OCI-LY3 (cell line): ENCODE data around the gene SIGLEC11.

ENCODE experiments used
- H2AFZ ChIP-seq: fragments of 200-600, 300-600 bp; shearing (Covaris generic); 2 replicates; pipeline ENCODE4 v1.6.0; 2014; ENCODE audit warnings: antibody characterized with exemption, low read depth, low read length
- H3K27ac ChIP-seq: fragments of 200-600, 300-600 bp; sonication (generic); 2 replicates; pipeline ENCODE4 v1.5.1; 2014; ENCODE audit warnings: mild to moderate bottlenecking, low read length, moderate library complexity, mixed read lengths
- H3K27me3 ChIP-seq: fragments of 200-600, 300-600 bp; sonication (generic); 2 replicates; pipeline ENCODE4 v1.6.1; 2014; ENCODE audit warnings: low read depth, low read length, mixed read lengths
- H3K36me3 ChIP-seq: fragments of 200-600, 300-600 bp; sonication (generic); replicated peaks from 2 replicates; pipeline ENCODE3; 2014; ENCODE audit warnings: low read depth, low read length, mixed read lengths
- H3K4me1 ChIP-seq: fragments of 300-600, 200-600 bp; sonication (generic); 2 replicates; pipeline ENCODE4 v1.6.1; 2014; ENCODE audit warnings: low read length, mixed read lengths
- H3K4me2 ChIP-seq: fragments of 200-600, 300-600 bp; sonication (generic); 2 replicates; pipeline ENCODE4 v1.6.1; 2014; ENCODE audit warnings: low read length, mixed read lengths
- H3K4me3 ChIP-seq: fragments of 300-600, 200-600 bp; sonication (generic); 2 replicates; pipeline ENCODE4 v1.5.1; 2014; ENCODE audit warnings: antibody characterized with exemption, mild to moderate bottlenecking, low read length, moderate library complexity
- H3K79me2 ChIP-seq: fragments of 300-600, 200-600 bp; shearing (Covaris generic); 2 replicates; pipeline ENCODE4 v1.6.1; 2014; ENCODE audit warnings: mild to moderate bottlenecking, low read length, mixed read lengths
- H3K9ac ChIP-seq: fragments of 300-600, 200-600 bp; shearing (Covaris generic); 2 replicates; pipeline ENCODE4 v1.6.0; 2014; ENCODE audit warnings: mild to moderate bottlenecking, low read length, moderate library complexity
- H3K9me3 ChIP-seq: fragments of 200-600, 300-600 bp; shearing (Covaris generic); 2 replicates; pipeline ENCODE4 v1.6.1; 2014; ENCODE audit warnings: low read length, mixed read lengths; ENCODE audit not compliant: insufficient read depth
- H4K20me1 ChIP-seq: fragments of 200-600, 300-600 bp; sonication (generic); 2 replicates; pipeline ENCODE4 v1.6.1; 2016; ENCODE audit warnings: low read length, mixed read lengths; ENCODE audit not compliant: insufficient read depth
- EZH2phosphoT487 ChIP-seq: fragments of 200-600 bp; shearing (Covaris generic); IDR thresholded peaks from 2 replicates; pipeline ENCODE4 v1.6.1; 2018; ENCODE audit warnings: antibody characterized with exemption, mixed run types, low read depth
- TF ChIP-seq, protein P1 (sequence below): fragments of 200-600, 300-600 bp; sonication (generic); IDR thresholded peaks from 2 replicates; pipeline ENCODE4 v1.5.1; 2014; ENCODE audit warnings: antibody characterized with exemption, low read length, low read depth

SIGLEC11 gene

DNA sequence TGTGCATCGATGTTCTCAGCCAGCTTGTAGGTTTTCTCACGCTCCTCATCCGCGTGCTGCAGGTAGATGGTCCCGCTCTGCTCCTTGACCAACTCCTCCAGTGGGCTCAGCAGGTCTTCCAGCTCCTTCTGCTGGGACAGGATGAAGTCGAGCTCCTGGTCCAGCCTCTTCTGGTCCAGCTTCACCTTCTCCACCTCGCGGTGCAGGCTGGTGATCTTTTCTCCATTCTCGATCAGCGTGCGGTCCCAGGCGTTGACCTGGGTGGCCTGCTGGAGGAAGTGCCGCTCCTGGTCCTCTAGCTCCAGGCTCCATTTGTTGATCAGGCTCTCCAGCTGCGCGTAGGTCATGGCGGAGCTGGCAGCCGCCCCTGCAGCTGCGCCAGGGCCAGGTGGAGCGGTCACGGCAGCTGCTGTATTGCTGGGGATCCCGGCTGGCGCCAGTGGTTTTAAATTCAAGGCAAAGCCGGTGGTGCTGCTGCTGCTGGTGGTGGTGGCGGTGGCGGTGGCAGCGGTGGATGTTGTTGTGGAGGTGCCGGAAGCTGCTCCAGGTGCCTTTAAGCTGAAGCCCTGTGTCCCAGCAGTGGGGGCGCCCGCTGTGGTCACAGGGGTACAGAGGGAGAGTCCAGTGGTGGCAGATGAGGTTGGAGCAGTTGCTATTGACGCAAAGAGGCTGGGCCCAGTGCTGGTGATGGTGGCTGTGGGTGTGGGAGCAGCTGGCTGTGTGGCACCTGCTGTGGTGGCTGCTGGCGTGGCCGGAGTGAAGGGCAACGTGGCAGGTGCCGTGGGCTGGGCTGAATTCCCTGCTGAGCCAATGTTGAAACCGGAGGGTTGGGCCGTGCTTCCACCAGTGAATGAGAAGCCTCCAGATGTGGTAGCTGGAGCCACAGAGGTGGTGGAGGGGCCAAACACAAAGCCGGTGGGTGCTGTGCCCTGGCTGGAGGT, 52.2 kb downstream of the SIGLEC11 start:
- Histone ChIP-seq H3K4me2 (no peak overlapping the region), H3K27ac (peak overlapping the region; percentile 95), H3K36me3 (peaks cover 65% of the 10 kb centered on the region), H3K9ac (no peak overlapping the region), H4K20me1 (no peaks in the 10 kb centered on the region), H2AFZ (no peak overlapping the region), H3K4me3 (no peak overlapping the region), H3K4me1 (peaks cover 96% of the 10 kb centered on the region), H3K79me2 (peaks cover 54% of the 10 kb centered on the region), H3K9me3 (no peaks in the 10 kb centered on the region), H3K27me3 (no peaks in the 10 kb centered on the region)
- TF ChIP-seq, protein P1, sequence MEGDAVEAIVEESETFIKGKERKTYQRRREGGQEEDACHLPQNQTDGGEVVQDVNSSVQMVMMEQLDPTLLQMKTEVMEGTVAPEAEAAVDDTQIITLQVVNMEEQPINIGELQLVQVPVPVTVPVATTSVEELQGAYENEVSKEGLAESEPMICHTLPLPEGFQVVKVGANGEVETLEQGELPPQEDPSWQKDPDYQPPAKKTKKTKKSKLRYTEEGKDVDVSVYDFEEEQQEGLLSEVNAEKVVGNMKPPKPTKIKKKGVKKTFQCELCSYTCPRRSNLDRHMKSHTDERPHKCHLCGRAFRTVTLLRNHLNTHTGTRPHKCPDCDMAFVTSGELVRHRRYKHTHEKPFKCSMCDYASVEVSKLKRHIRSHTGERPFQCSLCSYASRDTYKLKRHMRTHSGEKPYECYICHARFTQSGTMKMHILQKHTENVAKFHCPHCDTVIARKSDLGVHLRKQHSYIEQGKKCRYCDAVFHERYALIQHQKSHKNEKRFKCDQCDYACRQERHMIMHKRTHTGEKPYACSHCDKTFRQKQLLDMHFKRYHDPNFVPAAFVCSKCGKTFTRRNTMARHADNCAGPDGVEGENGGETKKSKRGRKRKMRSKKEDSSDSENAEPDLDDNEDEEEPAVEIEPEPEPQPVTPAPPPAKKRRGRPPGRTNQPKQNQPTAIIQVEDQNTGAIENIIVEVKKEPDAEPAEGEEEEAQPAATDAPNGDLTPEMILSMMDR, result no peak
- TF ChIP-seq EZH2phosphoT487, result no peak

DNA sequence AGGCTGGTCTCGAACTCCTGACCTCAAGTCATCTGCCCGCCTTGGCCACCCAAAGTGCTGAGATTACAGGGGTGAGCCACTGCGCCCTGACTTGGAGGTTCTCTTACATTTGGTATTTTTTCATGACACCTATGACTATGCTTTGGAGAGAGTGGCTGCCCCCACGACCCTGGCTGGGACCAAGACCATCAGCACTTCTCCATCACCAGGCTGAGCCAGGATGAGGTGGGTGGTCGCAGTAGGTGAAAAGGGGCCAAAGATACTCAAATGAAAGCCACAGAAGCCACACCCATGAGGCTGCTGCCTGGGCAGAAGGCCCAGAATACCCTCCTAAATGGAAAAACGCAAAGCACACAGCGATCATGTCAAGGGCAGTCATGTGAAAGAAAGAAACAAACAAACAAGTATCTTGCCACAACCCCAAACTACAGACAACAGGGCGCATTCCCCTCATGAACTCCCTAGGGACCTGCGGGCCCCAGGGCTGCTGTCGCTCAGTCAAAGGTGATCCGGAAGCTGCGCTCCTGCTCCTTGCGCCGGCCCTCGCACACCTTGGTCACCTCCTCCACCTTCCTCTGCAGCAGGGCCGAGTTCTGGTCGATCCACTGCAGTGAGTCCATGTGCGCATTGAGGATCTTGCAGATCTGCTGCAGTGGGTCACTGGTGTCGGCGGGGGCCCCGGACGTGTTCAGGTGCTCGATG, 53.1 kb downstream of the SIGLEC11 start:
- H3K4me3 ChIP-seq, result no peak overlapping the region
- no peak for TF ChIP-seq EZH2phosphoT487
- TF ChIP-seq, protein P1, result no peak
- H2AFZ ChIP-seq, result no peak overlapping the region
- peaks cover 46% of the 10 kb centered on the region for H3K79me2 ChIP-seq
- H3K27ac ChIP-seq, result peak overlapping the region; percentile 23
- H4K20me1 ChIP-seq, result no peaks in the 10 kb centered on the region
- peaks cover 56% of the 10 kb centered on the region for H3K36me3 ChIP-seq
- no peak overlapping the region for H3K4me2 ChIP-seq
- no peaks in the 10 kb centered on the region for H3K27me3 ChIP-seq
- H3K9me3 ChIP-seq, result no peaks in the 10 kb centered on the region
- H3K4me1 ChIP-seq, result peaks cover 96% of the 10 kb centered on the region
- no peak overlapping the region for H3K9ac ChIP-seq

- Histone ChIP-seq H3K9ac (no peak overlapping the region), H3K36me3 (peaks cover 50% of the 10 kb centered on the region), H3K79me2 (peaks cover 39% of the 10 kb centered on the region), H4K20me1 (no peaks in the 10 kb centered on the region), H3K4me2 (peak overlapping the region; percentile 3; the same call in 1 of the 2 replicates), H3K9me3 (no peaks in the 10 kb centered on the region), H3K27me3 (no peaks in the 10 kb centered on the region), H3K4me3 (no peak overlapping the region), H2AFZ (no peak overlapping the region), H3K4me1 (peaks cover 96% of the 10 kb centered on the region), H3K27ac (peak overlapping the region; percentile 23)
- no peak for TF ChIP-seq EZH2phosphoT487
- TF ChIP-seq, protein P1, result no peak
Measured at GRCh38 chr19:49906879-49907564, 54.0 kb downstream of the SIGLEC11 start.
